Gastroesophageal sphincter (tissue), 4 donors: ENCODE data around the gene FBXO45. TPM values are rescaled to one million over a fixed set of nuclear protein-coding genes. Genes with fewer than 3 reads are reported as not detected.
A peak's percentile ranks its signal among the peaks of the same experiment; 100 is the strongest.
"Not testable (repeated sequence)": the region's sequence is repeated elsewhere in the genome, so short reads cannot be mapped to it uniquely, and the experiment has no call there.

Source experiments
- ATAC-seq: fragments of 150-250 bp; one replicate; pipeline ENCODE4 v1.9.1; 2016; ENCODE audit warnings: mild to moderate bottlenecking, moderate library complexity
- H3K27ac ChIP-seq, 4 donors: fragments of 200-600 bp; sonication (generic) in 3 of 4; 1 replicate in 3 of 4; 2 replicates in 1 of 4; pipeline ENCODE4 v1.5.1; 2016 to 2019
- H3K27me3 ChIP-seq: fragments of 200-600 bp; sonication (generic); one replicate; pipeline ENCODE4 v1.5.1; 2019
- H3K36me3 ChIP-seq, 2 donors: fragments of 200-600 bp; sonication (generic); one replicate each; pipeline ENCODE4 v1.5.1; 2019; ENCODE audit warnings: control low read depth in 1 of 2
- H3K4me1 ChIP-seq, 3 donors: fragments of 200-600 bp; sonication (generic); 1 replicate in 2 of 3; 2 replicates in 1 of 3; pipeline ENCODE4 v1.5.1; 2016 to 2019; ENCODE audit warnings: control low read depth in 2 of 3
- H3K4me3 ChIP-seq, 2 donors: fragments of 200-600 bp; sonication (generic); one replicate each; pipeline ENCODE4 v1.5.1; 2019; ENCODE audit warnings: mild to moderate bottlenecking in 1 of 2, moderate library complexity in 1 of 2
- H3K9me3 ChIP-seq, 3 donors: fragments of 200-600 bp; sonication (generic); one replicate each; pipeline ENCODE4 v1.5.1; 2017 to 2019; ENCODE audit warnings: control low read depth in 2 of 3
- EP300 ChIP-seq: sonication (generic); formaldehyde crosslinking; IDR thresholded peaks from one replicate; pipeline ENCODE4 v1.6.1; 2017; ENCODE audit warnings: antibody characterized with exemption, mild to moderate bottlenecking
- POLR2A ChIP-seq, 2 donors: fragments of 450-650 bp; IDR thresholded peaks; one replicate each; pipeline ENCODE4 v1.6.1; 2017; ENCODE audit warnings: antibody characterized with exemption in 2 of 2, mild to moderate bottlenecking in 2 of 2, moderate library complexity in 1 of 2
- POLR2AphosphoS5 ChIP-seq: sonication (generic); formaldehyde crosslinking; IDR thresholded peaks from one replicate; pipeline ENCODE4 v1.6.1; 2017; ENCODE audit warnings: antibody characterized with exemption
- WGBS, 2 donors: methylation state at CpG; one replicate each; pipeline ENCODE4 v1.1.5; 2018; ENCODE audit warnings: low coverage in 1 of 2; 5-methylcytosine and 5-hydroxymethylcytosine counted together
- total RNA-seq, 4 donors: library from RNA; depleted of rRNA; stranded (reverse); fragments of >200 nt; gene quantifications; one replicate each; pipeline ENCODE4 v1.1.0, GENCODE V29; 2016
- TF ChIP-seq, protein P1 (sequence below), 4 experiments: fragments of 200-600 bp in 2 of 4; fragments of 450-650 bp in 2 of 4; sonication (generic) in 1 of 4; IDR thresholded peaks; one replicate each; pipeline ENCODE4 v1.5.1; 2017 to 2019; ENCODE audit warnings: antibody characterized with exemption in 4 of 4, mild to moderate bottlenecking in 2 of 4, moderate library complexity in 2 of 4

FBXO45 gene, protein sequence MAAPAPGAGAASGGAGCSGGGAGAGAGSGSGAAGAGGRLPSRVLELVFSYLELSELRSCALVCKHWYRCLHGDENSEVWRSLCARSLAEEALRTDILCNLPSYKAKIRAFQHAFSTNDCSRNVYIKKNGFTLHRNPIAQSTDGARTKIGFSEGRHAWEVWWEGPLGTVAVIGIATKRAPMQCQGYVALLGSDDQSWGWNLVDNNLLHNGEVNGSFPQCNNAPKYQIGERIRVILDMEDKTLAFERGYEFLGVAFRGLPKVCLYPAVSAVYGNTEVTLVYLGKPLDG
- 10 to 100 TPM in 3 of 4 donors, 1 to 10 TPM in 1; 9.8 to 16.6 (median 13.4) TPM for total RNA-seq

DNA sequence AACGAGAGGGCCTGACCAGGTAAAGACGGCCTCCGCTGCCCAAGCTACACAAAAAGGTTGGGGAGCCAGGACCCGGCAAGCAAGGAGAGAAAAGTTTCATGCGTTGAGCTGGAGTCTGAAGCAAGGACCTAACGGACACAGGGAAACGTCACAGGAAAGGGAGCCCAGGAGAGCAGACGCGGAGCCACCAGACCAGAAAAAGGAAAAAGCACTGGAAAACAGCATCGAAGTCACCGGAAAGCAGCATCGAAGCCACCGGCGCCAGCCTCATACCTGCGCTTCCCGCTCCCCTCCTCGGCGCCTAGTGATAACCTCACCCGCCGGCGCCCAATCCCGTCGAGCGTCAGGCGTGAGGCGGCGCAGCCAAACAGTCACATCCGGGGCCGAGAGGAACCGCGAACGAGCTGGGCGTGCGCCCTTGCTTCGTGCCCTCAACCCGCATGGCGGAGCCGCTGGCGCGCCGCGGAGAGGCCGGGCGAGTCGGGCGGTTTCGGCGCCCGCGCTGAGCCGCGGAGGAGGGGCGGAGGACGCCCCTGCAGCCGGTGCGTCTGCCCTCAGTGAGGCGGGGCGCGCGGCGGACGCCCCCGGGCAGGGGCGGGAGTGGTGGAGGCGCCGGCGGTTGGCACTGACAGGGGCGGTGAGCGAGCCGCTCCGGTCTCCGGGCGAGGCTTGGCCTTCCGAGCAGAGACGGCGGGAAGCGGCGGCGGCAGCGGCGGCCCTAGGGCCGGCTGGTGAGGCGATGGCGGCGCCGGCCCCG is at the start of gene FBXO45, which contains the start of gene WDR53:
TSS of gene FBXO45 (plus strand) at position 415 of the 757 bp plus-strand sequence. CDS start at position 740, 325 bp downstream.
TSS of gene WDR53 (minus strand) at position 309 of the 757 bp plus-strand sequence. CDS start 7,079 bp downstream, outside the sequence.
- Histone ChIP-seq H3K27me3 (no peaks in the 10 kb centered on the region), H3K4me3 (peak within 1 kb of the TSS; percentile 65 to 93), H3K9me3 (no peaks in the 10 kb centered on the region), H3K4me1 (peaks cover 0 to 59% (median 11%) of the 10 kb centered on the region in 3 donors), H3K27ac (peak within 1 kb of the TSS; percentile 79 to 94 (median 91)), H3K36me3 (peaks cover 0 to 17% of the 10 kb centered on the region in 2 donors)
- WGBS, 2 donors, result 0% methylated on average over 4 to 9 of the region's 87 CpGs
- peak; percentile 81 to 86 for TF ChIP-seq POLR2A (IDR thresholded peaks at IDR 0.05)
- no peak for TF ChIP-seq EP300
- peak; percentile 98 for TF ChIP-seq POLR2AphosphoS5
- TF ChIP-seq, protein P1, sequence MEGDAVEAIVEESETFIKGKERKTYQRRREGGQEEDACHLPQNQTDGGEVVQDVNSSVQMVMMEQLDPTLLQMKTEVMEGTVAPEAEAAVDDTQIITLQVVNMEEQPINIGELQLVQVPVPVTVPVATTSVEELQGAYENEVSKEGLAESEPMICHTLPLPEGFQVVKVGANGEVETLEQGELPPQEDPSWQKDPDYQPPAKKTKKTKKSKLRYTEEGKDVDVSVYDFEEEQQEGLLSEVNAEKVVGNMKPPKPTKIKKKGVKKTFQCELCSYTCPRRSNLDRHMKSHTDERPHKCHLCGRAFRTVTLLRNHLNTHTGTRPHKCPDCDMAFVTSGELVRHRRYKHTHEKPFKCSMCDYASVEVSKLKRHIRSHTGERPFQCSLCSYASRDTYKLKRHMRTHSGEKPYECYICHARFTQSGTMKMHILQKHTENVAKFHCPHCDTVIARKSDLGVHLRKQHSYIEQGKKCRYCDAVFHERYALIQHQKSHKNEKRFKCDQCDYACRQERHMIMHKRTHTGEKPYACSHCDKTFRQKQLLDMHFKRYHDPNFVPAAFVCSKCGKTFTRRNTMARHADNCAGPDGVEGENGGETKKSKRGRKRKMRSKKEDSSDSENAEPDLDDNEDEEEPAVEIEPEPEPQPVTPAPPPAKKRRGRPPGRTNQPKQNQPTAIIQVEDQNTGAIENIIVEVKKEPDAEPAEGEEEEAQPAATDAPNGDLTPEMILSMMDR (IDR thresholded peaks at IDR 0.05), result peak in 1 of 4 experiments; percentile 18
- ATAC-seq, result peak; percentile 99

DNA sequence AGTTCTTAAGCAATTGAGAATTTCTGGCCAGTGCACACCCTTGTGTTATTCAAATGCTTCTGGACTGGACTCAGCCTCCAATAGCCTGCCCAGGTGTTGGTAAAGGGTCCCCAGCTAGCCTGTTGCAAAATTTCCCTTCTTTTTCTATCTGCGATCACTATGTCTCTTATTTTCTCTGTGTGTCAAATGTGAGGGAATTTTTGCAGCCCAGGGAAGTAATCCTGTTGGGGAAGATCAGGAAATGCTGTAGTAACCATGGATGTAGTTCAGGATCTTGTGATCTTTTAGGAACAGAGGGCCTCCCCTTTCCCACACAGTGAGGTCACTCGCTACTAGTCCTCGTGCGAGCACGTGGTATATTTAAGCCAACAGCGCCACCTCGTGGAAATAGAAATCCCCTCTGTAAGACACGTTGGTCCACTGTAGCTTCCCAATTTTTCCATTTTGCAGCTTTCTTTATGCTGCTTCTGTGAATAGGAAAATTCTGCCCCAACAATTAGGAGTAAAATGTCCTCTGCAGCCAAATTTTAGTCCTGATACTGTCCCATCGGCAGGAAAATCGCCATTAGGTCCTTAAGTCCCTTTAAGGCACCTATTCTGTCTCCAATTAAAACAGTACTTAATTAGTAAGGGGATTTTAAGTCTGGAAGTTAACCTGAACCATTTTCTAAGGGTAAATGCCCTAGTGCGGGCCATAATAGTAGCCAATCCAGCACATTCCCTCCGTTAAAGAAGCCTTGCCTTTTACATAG is 49.3 kb upstream of the FBXO45 start:
- Histone ChIP-seq H3K27me3 (no peaks in the 10 kb centered on the region), H3K4me3 (no peak overlapping the region), H3K27ac (no peak overlapping the region), H3K4me1 (peaks cover 0 to 6% (median 0%) of the 10 kb centered on the region in 3 donors), H3K9me3 (peaks cover 0 to 37% (median 0%) of the 10 kb centered on the region in 3 donors), H3K36me3 (no peaks in the 10 kb centered on the region)
- TF ChIP-seq EP300, result no peak
- no peak for TF ChIP-seq POLR2AphosphoS5
- no peak for TF ChIP-seq POLR2A (IDR thresholded peaks at IDR 0.05)
- TF ChIP-seq, protein P1 (IDR thresholded peaks at IDR 0.05), result peak; percentile 39 to 77 (median 72)
- 31 to 60% methylated on average over 4 to 12 of the region's 12 CpGs for WGBS, 2 donors
- peak; percentile 76 for ATAC-seq

DNA sequence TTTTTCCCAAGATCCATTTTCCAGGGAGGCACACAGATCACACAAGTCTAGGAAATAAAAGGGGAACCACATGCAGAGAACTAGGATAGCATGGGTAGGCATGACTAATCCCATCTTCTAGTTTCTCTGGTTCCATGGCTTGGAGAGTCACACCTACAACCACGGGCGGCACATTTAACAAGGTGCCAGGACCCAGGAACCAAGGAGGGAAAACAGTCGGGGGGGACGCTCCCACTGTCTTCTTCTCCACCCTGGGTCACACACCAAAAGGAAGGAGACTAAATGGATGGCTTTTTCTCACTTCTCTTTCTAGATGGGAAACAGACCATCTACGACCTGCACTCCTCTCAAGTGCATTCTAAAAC is 48.8 kb upstream of the FBXO45 start:
- peaks cover 0 to 6% (median 0%) of the 10 kb centered on the region in 3 donors for H3K4me1 ChIP-seq
- H3K4me3 ChIP-seq, result no peak overlapping the region
- H3K27me3 ChIP-seq, result no peaks in the 10 kb centered on the region
- no peak for ATAC-seq
- WGBS, 2 donors, result 75 to 80% methylated on average over 1 to 5 of the region's 5 CpGs
- H3K27ac ChIP-seq, result no peak overlapping the region
- no peaks in the 10 kb centered on the region for H3K36me3 ChIP-seq
- TF ChIP-seq POLR2A (IDR thresholded peaks at IDR 0.05) (no peak), POLR2AphosphoS5 (no peak), EP300 (no peak)
- TF ChIP-seq, protein P1 (IDR thresholded peaks at IDR 0.05), result no peak
- peaks cover 0 to 37% (median 0%) of the 10 kb centered on the region in 3 donors for H3K9me3 ChIP-seq

DNA sequence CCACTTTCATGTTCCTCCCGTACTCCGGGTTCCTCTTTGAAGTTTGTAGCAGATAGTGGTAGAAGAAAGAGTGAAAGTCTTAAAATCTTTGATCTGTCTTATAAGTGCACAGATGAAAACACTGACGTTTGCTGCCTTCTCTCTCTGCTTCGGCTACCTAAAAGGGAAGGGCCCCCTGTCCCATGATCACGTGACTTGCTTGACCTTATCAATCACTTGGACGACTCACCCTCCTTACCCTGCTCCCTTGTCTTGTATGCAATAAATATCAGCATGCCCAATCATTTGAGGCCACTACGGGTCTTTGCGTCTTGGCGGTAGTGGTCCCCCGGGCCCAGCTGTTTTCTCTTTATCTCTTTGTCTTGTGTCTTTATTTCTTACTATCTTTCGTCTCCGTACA is 47.2 kb upstream of the FBXO45 start:
- 78 to 82% methylated on average over 10 to 11 of the region's 12 CpGs for WGBS, 2 donors
- H3K9me3 ChIP-seq, result peaks cover 0 to 37% (median 0%) of the 10 kb centered on the region in 3 donors
- ATAC-seq, H3K36me3 ChIP-seq, H3K4me3 ChIP-seq, H3K27ac ChIP-seq, H3K27me3 ChIP-seq, H3K4me1 ChIP-seq: not testable (repeated sequence)

DNA sequence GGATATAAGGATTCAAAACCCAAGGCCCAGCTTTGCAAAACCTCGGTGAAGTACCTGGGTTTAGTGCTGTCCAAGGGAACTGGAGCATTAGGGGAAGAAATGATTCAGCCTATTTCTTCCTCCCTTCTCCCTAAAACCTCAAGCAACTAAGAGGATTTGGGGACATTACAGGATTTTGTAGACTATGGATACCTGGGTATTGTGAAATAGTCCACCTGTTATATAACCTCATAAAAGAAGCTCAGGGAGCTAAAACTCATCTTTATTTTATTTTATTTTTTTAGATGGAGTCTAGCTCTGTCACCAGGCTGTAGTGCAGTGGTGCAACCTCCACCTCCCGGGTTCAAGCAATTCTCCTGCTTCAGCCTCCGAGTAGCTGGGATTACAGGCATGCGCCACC is 44.6 kb upstream of the FBXO45 start:
- H3K27me3 ChIP-seq, result no peaks in the 10 kb centered on the region
- no peak overlapping the region for H3K27ac ChIP-seq
- H3K4me3 ChIP-seq, result no peak overlapping the region
- TF ChIP-seq EP300, result no peak
- no peak for TF ChIP-seq POLR2AphosphoS5
- TF ChIP-seq POLR2A (IDR thresholded peaks at IDR 0.05), result no peak
- TF ChIP-seq, protein P1 (IDR thresholded peaks at IDR 0.05), result no peak
- ATAC-seq, result no peak
- WGBS, 2 donors, result 84% methylated on average over 4 of the region's 4 CpGs; no CpG with 5 or more reads in 1 of the 2 donors
- no peaks in the 10 kb centered on the region for H3K36me3 ChIP-seq
- peaks cover 0 to 28% (median 0%) of the 10 kb centered on the region in 3 donors for H3K9me3 ChIP-seq
- H3K4me1 ChIP-seq, result peaks cover 0 to 5% (median 3%) of the 10 kb centered on the region in 3 donors
